HCT116 (cell line): ENCODE measurements around the gene CERS6. TPM values are rescaled to one million over a fixed set of nuclear protein-coding genes. Genes with fewer than 3 reads are reported as not detected.

Experiments
- ATAC-seq: fragments of 200-7000 bp; cut with Tn5 transposase; 2 replicates; pipeline ENCODE4 v1.9.1; 2020; ENCODE audit warnings: mild to moderate bottlenecking, moderate library complexity
- Bru-seq: library from RNA; stranded (reverse); fragments of 400-500 nt; gene quantifications from one replicate; lab custom pipeline; 2021; lab: Mats Ljungman, UMichigan
- BruChase-seq, 2 experiments: library from RNA; stranded (reverse); fragments of 400-500 nt; gene quantifications; one replicate each; lab custom pipeline; 2021; lab: Mats Ljungman, UMichigan
- BruUV-seq: library from RNA; stranded (reverse); fragments of 400-500 nt; replicated peaks from 2 replicates; lab custom pipeline; 2021; lab: Mats Ljungman, UMichigan
- CTCF ChIA-PET: fragments of 300-600 bp; sonication (Branson Sonifier 250); formaldehyde crosslinking; loops from one replicate; lab custom pipeline; 2021; ENCODE audit warnings: antibody characterized with exemption; lab: Charles Lee
- POLR2A ChIA-PET: fragments of 300-600, 350-600 bp; sonication (Branson Sonifier 250); formaldehyde crosslinking; loops from one replicate; lab custom pipeline; 2021; ENCODE audit warnings: antibody characterized with exemption; lab: Charles Lee
- RAD21 ChIA-PET, 2 experiments: fragments of 300-600 bp; sonication (Branson Sonifier 250); formaldehyde crosslinking; loops; one replicate each; lab custom pipeline; 2023; ENCODE audit warnings: low total read pairs in 2 of 2; ENCODE audit not compliant: uncharacterized antibody in 2 of 2, unreplicated experiment in 2 of 2, low non-redundant PET in 1 of 2; lab: Charles Lee
- DNase-seq: peaks from one replicate; pipeline ENCODE4 v3.0.0-alpha.2; 2010; ENCODE audit warnings: low read depth, low spot score
- H2AFZ ChIP-seq: fragments of 200-600 bp; shearing (Covaris generic), sonication (generic); 2 replicates; pipeline ENCODE4 v1.6.1; 2017; ENCODE audit warnings: low read depth, mixed run types, mixed read lengths, antibody characterized with exemption, low read length; ENCODE audit not compliant: poor library complexity, severe bottlenecking
- H3K27ac ChIP-seq: 2 replicates; pipeline ENCODE4 v1.5.1; 2012; ENCODE audit warnings: low read depth, low read length
- H3K27me3 ChIP-seq: fragments of 200-600 bp; sonication (generic); 2 replicates; pipeline ENCODE4 v1.6.1; 2016; ENCODE audit warnings: mixed run types, low read length, mixed read lengths; ENCODE audit not compliant: insufficient read depth
- H3K36me3 ChIP-seq, 2 experiments: fragments of 200-500 bp in 1 of 2; fragments of 200-600 bp in 1 of 2; sonication (Bioruptor generic) in 1 of 2; sonication (generic) in 1 of 2; 2 replicates each; pipeline versions ENCODE4 v1.5.1 to v1.6.1; 2014 to 2016; ENCODE audit warnings: low read length in 2 of 2, inconsistent platforms in 1 of 2, mixed read lengths in 1 of 2, mixed run types in 1 of 2; ENCODE audit not compliant: insufficient read depth in 2 of 2, control insufficient read depth in 1 of 2
- H3K4me1 ChIP-seq, 2 experiments: fragments of 200-600 bp in 1 of 2; sonication (generic) in 1 of 2; 2 replicates each; pipeline versions ENCODE4 v1.5.1 to v1.6.1; 2012 to 2017; ENCODE audit warnings: low read length in 2 of 2, inconsistent platforms in 1 of 2, mild to moderate bottlenecking in 1 of 2, mixed read lengths in 1 of 2, mixed run types in 1 of 2, moderate library complexity in 1 of 2; ENCODE audit not compliant: insufficient read depth in 2 of 2, control insufficient read depth in 1 of 2
- H3K4me2 ChIP-seq: fragments of 200-600 bp; sonication (generic); 2 replicates; pipeline ENCODE4 v1.6.1; 2017; ENCODE audit warnings: mixed run types, low read length, mixed read lengths
- H3K4me3 ChIP-seq, 2 experiments: fragments of 200-600 bp in 1 of 2; sonication (generic) in 1 of 2; replicated peaks in 1 of 2; 2 replicates each; pipeline ENCODE4 v1.5.1; 2011 to 2016; ENCODE audit warnings: low read length in 2 of 2, control low read depth in 1 of 2, low read depth in 1 of 2, mild to moderate bottlenecking in 1 of 2, mixed read lengths in 1 of 2, mixed run types in 1 of 2
- H3K79me2 ChIP-seq: fragments of 200-600 bp; sonication (generic); 2 replicates; pipeline ENCODE4 v1.6.1; 2017; ENCODE audit warnings: mild to moderate bottlenecking, mixed run types, low read length, moderate library complexity, mixed read lengths; ENCODE audit not compliant: insufficient read depth
- H3K9ac ChIP-seq: fragments of 200-600 bp; sonication (generic); 2 replicates; pipeline ENCODE4 v1.6.1; 2016; ENCODE audit warnings: low read length, mixed read lengths
- H3K9me2 ChIP-seq: fragments of 200-600 bp; sonication (generic), shearing (Covaris generic); 2 replicates; pipeline ENCODE4 v1.6.1; 2017; ENCODE audit warnings: mixed run types, mild to moderate bottlenecking, moderate library complexity; ENCODE audit not compliant: insufficient read depth
- H3K9me3 ChIP-seq, 2 experiments: fragments of 200-500 bp in 1 of 2; fragments of 200-600 bp in 1 of 2; sonication (Bioruptor generic) in 1 of 2; sonication (generic) in 1 of 2; 2 replicates each; pipeline ENCODE4 v1.6.1; 2014 to 2017; ENCODE audit warnings: low read length in 2 of 2, mixed read lengths in 2 of 2, inconsistent platforms in 1 of 2, low read depth in 1 of 2, mild to moderate bottlenecking in 1 of 2, mixed run types in 1 of 2, moderate library complexity in 1 of 2; ENCODE audit not compliant: control insufficient read depth in 1 of 2, insufficient read depth in 1 of 2
- H4K20me1 ChIP-seq: fragments of 200-600 bp; sonication (generic), shearing (Covaris generic); 2 replicates; pipeline ENCODE4 v1.6.1; 2017; ENCODE audit warnings: mixed run types, mild to moderate bottlenecking, moderate library complexity; ENCODE audit not compliant: insufficient read depth
- CBX3 ChIP-seq: IDR thresholded peaks from 2 replicates; pipeline ENCODE4 v1.6.1; 2012; ENCODE audit warnings: low read depth
- CEBPB ChIP-seq: IDR thresholded peaks from 2 replicates; pipeline ENCODE4 v1.6.1; 2012; ENCODE audit warnings: low read depth
- EGR1 ChIP-seq: IDR thresholded peaks from 2 replicates; pipeline ENCODE4 v1.6.1; 2012; ENCODE audit warnings: low read depth
- ELF1 ChIP-seq: IDR thresholded peaks from 2 replicates; pipeline ENCODE4 v1.6.1; 2012; ENCODE audit warnings: low read depth, borderline replicate concordance
- EZH2phosphoT487 ChIP-seq: fragments of 200-600 bp; IDR thresholded peaks from 2 replicates; pipeline ENCODE4 v1.6.1; 2018; ENCODE audit warnings: antibody characterized with exemption, borderline replicate concordance
- FOSL1 ChIP-seq: IDR thresholded peaks from 2 replicates; pipeline ENCODE4 v1.6.1; 2012; ENCODE audit warnings: low read depth
- POLR2A ChIP-seq: IDR thresholded peaks from 2 replicates; pipeline ENCODE4 v1.7.0; 2011; ENCODE audit warnings: borderline replicate concordance; ENCODE audit not compliant: insufficient read depth, insufficient read length; ENCODE audit errors: extremely low read depth
- POLR2AphosphoS5 ChIP-seq: IDR thresholded peaks from 2 replicates; pipeline ENCODE4 v1.6.1; 2011; ENCODE audit warnings: mild to moderate bottlenecking, low read depth, low read length, moderate library complexity
- SIN3A ChIP-seq: IDR thresholded peaks from 2 replicates; pipeline ENCODE4 v1.6.1; 2012; ENCODE audit warnings: low read depth
- SP1 ChIP-seq: IDR thresholded peaks from 2 replicates; pipeline ENCODE4 v1.6.1; 2012; ENCODE audit warnings: low read depth
- TCF7L2 ChIP-seq: IDR thresholded peaks from 2 replicates; pipeline ENCODE4 v1.7.0; 2011; ENCODE audit warnings: borderline replicate concordance, inconsistent platforms; ENCODE audit not compliant: insufficient read depth, insufficient read length; ENCODE audit errors: extremely low read depth
- YY1 ChIP-seq: IDR thresholded peaks from 2 replicates; pipeline ENCODE4 v1.6.1; 2011; ENCODE audit warnings: low read length, low read depth, moderate library complexity, mild to moderate bottlenecking; ENCODE audit not compliant: insufficient replicate concordance; ENCODE audit errors: extremely low read depth
- ZFX ChIP-seq: fragments of 450-650 bp; IDR thresholded peaks from 2 replicates; pipeline ENCODE4 v1.6.1; 2017
- ZNF274 ChIP-seq: fragments of 200-500 bp; sonication (Bioruptor generic); IDR thresholded peaks from 2 replicates; pipeline ENCODE4 v1.6.1; 2014; ENCODE audit warnings: mild to moderate bottlenecking, low read depth, low read length, inconsistent platforms
- intact Hi-C: fragments of 100-400 bp; cut with micrococcal nuclease; formaldehyde crosslinking; loops from 2 replicates; pipeline ENCODE4 v1.10.0; 2022
- long read RNA-seq: library from polyadenylated mRNA; unstranded; transcript quantifications from one replicate; pipeline ENCODE4 v2.0.0, GENCODE V29; 2021; ENCODE audit not compliant: unreplicated experiment
- polyA plus RNA-seq: library from polyadenylated mRNA; unstranded; fragments of >200 nt; gene quantifications from 2 replicates; pipeline ENCODE4 v1.2.1, GENCODE V29; 2012; ENCODE audit warnings: missing spikeins
- total RNA-seq: library from RNA; stranded (reverse); gene quantifications from one replicate; pipeline ENCODE4 v1.2.1, GENCODE V29; 2021; ENCODE audit not compliant: unreplicated experiment
- TF ChIP-seq, protein P1 (sequence below): IDR thresholded peaks from 2 replicates; pipeline ENCODE4 v1.6.1; 2012; ENCODE audit warnings: low read depth
- TF ChIP-seq, protein P2 (sequence below), 3 experiments: fragments of 200-600 bp in 1 of 3; sonication (generic) in 1 of 3; IDR thresholded peaks in 2 of 3; conservative IDR thresholded peaks in 1 of 3; 2 replicates each; pipeline ENCODE4 v1.5.1; 2012 to 2017; ENCODE audit warnings: low read depth in 2 of 3, low read length in 2 of 3, antibody characterized with exemption in 1 of 3, borderline replicate concordance in 1 of 3, control low read depth in 1 of 3, mild to moderate bottlenecking in 1 of 3, mixed read lengths in 1 of 3, mixed run types in 1 of 3, moderate library complexity in 1 of 3; ENCODE audit not compliant: insufficient read depth in 1 of 3
- TF ChIP-seq, protein P3 (sequence below): IDR thresholded peaks from 2 replicates; pipeline ENCODE4 v1.6.1; 2012
- TF ChIP-seq, protein P4 (sequence below): IDR thresholded peaks from 2 replicates; pipeline ENCODE4 v1.6.1; 2012

The CERS6 gene, protein sequence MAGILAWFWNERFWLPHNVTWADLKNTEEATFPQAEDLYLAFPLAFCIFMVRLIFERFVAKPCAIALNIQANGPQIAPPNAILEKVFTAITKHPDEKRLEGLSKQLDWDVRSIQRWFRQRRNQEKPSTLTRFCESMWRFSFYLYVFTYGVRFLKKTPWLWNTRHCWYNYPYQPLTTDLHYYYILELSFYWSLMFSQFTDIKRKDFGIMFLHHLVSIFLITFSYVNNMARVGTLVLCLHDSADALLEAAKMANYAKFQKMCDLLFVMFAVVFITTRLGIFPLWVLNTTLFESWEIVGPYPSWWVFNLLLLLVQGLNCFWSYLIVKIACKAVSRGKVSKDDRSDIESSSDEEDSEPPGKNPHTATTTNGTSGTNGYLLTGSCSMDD
- total RNA-seq (37.0 TPM), Bru-seq, nascent RNA (percentile 83 among the genes with signal in this experiment), BruChase-seq, experiment 1, labeled RNA remaining after a 6-hour chase (percentile 74 among the genes with signal in this experiment), BruChase-seq, experiment 2, labeled RNA remaining after a 2-hour chase (percentile 63 among the genes with signal in this experiment)
- polyA plus RNA-seq = 8.9 and 12.0 TPM in 2 replicates
- long read RNA-seq, full-length matches to known transcripts = 28 of 44 reads
- long read RNA-seq, partial matches to known transcripts = 12 of 44 reads
- long read RNA-seq, other reads (novel, unspliced or antisense) = 4 of 44 reads

DNA sequence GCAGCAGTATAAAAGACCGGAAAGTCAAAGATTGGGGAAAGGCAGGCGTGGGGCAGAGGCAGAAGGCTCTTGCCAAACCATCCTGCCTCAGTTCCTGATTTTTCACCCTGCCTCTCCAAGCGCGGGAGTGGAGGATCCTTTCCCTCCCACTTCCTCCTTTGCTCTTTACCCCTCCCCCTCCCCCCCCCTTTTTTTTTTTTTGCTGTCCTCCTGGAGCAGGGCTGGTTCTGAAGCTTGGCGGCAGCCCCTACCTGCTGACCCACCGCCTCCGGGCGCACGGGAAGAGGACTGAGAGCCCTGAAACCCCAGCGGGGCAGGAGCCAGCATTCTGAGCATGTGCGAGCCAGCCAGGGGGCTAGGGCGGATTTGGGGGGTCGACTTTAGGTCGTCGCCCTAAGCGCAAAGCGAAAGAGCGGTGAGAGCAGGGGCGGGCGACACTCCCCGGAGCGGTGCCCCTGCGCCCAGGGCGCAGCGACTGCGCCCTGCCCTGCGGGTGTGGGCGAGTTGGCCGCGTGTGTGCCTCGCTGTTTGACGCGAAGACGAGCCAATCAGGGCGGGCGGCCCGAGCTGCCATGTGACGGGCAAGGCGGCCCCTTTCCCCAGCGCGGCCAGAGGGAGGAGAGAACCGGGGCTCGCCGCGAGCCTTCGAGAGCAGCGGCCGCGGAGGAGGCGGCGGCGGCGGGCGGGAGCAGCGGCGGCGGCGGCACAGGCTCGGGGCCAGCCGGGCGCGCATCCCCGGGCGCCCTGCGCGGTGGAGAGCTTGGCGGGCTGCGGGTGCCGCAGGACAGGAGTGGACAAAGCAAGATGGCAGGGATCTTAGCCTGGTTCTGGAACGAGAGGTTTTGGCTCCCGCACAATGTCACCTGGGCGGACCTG lies at the start of gene CERS6:
CERS6 (plus strand) TSS at position 628 of the 876 bp plus-strand sequence; CDS start at position 805, 177 bp downstream.
- H3K36me3 ChIP-seq = no peaks in the 10 kb centered on the region
- H3K9me3 ChIP-seq = no peaks in the 10 kb centered on the region
- CTCF ChIA-PET = no interaction called here
- BruUV-seq = no TSS peak
- no peaks in the 10 kb centered on the region for H3K27me3 ChIP-seq
- H3K9ac ChIP-seq = peak within 1 kb of the TSS; percentile 73
- peak within 1 kb of the TSS; percentile 74 for H3K27ac ChIP-seq
- peak within 1 kb of the TSS; percentile 57 to 78 for H3K4me3 ChIP-seq
- POLR2A ChIA-PET = interaction anchor here (0.7 kb wide), 1 partner anchor 1365 kb away, joined by 4 read pairs; no protein-coding TSS in a partner anchor
- ATAC-seq = peak; percentile 95
- no peaks in the 10 kb centered on the region for H3K9me2 ChIP-seq
- RAD21 ChIA-PET = no interaction called here
- H2AFZ ChIP-seq = no peak within 1 kb of the TSS
- no peaks in the 10 kb centered on the region for H4K20me1 ChIP-seq
- intact Hi-C loops = no loop called here
- peak; percentile 79 for DNase-seq
- peaks cover 0 to 21% of the 10 kb centered on the region in 2 experiments; a peak in 2 of 4 replicates for H3K4me1 ChIP-seq
- peak within 1 kb of the TSS; percentile 80 for H3K4me2 ChIP-seq
- H3K79me2 ChIP-seq = peaks cover 41% of the 10 kb centered on the region
- TF ChIP-seq CEBPB (no peak), ELF1 (no peak), ZFX (no peak), TCF7L2 (peak; percentile 30), ZNF274 (no peak), SP1 (peak; percentile 86), POLR2A (peak; percentile 80), EGR1 (peak; percentile 99), SIN3A (peak; percentile 44; the same call in 1 of the 2 replicates), FOSL1 (no peak), POLR2AphosphoS5 (peak; percentile 85), CBX3 (peak; percentile 78), EZH2phosphoT487 (no peak), YY1 (peak; percentile 55)
- TF ChIP-seq, protein P1, sequence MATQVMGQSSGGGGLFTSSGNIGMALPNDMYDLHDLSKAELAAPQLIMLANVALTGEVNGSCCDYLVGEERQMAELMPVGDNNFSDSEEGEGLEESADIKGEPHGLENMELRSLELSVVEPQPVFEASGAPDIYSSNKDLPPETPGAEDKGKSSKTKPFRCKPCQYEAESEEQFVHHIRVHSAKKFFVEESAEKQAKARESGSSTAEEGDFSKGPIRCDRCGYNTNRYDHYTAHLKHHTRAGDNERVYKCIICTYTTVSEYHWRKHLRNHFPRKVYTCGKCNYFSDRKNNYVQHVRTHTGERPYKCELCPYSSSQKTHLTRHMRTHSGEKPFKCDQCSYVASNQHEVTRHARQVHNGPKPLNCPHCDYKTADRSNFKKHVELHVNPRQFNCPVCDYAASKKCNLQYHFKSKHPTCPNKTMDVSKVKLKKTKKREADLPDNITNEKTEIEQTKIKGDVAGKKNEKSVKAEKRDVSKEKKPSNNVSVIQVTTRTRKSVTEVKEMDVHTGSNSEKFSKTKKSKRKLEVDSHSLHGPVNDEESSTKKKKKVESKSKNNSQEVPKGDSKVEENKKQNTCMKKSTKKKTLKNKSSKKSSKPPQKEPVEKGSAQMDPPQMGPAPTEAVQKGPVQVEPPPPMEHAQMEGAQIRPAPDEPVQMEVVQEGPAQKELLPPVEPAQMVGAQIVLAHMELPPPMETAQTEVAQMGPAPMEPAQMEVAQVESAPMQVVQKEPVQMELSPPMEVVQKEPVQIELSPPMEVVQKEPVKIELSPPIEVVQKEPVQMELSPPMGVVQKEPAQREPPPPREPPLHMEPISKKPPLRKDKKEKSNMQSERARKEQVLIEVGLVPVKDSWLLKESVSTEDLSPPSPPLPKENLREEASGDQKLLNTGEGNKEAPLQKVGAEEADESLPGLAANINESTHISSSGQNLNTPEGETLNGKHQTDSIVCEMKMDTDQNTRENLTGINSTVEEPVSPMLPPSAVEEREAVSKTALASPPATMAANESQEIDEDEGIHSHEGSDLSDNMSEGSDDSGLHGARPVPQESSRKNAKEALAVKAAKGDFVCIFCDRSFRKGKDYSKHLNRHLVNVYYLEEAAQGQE = no peak
- TF ChIP-seq, protein P2, sequence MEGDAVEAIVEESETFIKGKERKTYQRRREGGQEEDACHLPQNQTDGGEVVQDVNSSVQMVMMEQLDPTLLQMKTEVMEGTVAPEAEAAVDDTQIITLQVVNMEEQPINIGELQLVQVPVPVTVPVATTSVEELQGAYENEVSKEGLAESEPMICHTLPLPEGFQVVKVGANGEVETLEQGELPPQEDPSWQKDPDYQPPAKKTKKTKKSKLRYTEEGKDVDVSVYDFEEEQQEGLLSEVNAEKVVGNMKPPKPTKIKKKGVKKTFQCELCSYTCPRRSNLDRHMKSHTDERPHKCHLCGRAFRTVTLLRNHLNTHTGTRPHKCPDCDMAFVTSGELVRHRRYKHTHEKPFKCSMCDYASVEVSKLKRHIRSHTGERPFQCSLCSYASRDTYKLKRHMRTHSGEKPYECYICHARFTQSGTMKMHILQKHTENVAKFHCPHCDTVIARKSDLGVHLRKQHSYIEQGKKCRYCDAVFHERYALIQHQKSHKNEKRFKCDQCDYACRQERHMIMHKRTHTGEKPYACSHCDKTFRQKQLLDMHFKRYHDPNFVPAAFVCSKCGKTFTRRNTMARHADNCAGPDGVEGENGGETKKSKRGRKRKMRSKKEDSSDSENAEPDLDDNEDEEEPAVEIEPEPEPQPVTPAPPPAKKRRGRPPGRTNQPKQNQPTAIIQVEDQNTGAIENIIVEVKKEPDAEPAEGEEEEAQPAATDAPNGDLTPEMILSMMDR (IDR thresholded peaks at IDR 0.05 in 2 of 3, conservative IDR thresholded peaks at IDR 0.05 in 1 of 3; ENCODE audit: borderline replicate concordance in 1 of 3, insufficient read depth in 1 of 3, low read depth in 2 of 3, low read length in 2 of 3) = no peak
- TF ChIP-seq, protein P3, sequence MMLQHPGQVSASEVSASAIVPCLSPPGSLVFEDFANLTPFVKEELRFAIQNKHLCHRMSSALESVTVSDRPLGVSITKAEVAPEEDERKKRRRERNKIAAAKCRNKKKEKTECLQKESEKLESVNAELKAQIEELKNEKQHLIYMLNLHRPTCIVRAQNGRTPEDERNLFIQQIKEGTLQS = no peak
- TF ChIP-seq, protein P4, sequence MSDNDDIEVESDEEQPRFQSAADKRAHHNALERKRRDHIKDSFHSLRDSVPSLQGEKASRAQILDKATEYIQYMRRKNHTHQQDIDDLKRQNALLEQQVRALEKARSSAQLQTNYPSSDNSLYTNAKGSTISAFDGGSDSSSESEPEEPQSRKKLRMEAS = peak; percentile 97
